ENCODE results near the gene ITCH. TPM values are rescaled to one million over a fixed set of nuclear protein-coding genes. Genes with fewer than 3 reads are reported as not detected.
"Not testable (repeated sequence)": the region's sequence is repeated elsewhere in the genome, so short reads cannot be mapped to it uniquely, and the experiment has no call there.

Gene ITCH
- total RNA-seq, 1 experiment from 2014 or later = 63.9 TPM

DNA sequence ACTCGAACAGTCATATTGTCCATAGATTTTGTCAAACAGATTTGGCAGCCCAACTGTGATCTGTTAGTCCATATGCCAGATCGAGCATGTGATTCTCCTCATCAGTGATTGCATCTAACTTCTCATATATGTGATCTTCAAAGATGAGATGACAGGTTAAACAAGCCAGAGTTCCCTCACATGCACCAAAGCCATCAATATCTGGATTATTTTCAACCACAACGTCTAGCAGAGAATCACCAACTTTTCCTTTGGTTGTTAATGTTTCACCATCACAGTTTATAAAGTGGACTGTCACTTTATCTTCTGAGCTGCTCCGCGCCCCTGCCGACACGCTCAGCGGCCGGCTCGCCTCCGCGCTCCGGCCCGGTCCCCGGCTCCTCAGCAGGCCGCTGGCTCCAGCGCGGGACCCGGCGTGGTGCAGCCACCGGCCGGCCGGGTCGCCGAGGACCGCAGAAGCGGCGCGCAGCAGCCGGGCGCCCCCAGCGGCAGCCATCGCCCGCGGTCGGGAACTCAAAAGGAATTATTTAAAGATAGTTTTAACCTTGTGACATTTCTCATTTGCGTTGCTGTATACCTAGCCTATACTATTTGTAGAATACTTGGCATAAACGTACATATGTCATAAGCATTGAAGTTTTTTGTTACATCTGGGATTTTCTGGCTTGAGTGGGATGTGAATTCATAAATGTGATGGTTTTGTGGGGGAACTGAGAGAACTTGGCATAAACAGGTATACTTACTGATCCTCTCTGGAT is 113.1 kb downstream of the ITCH start:
- no peak for TF ChIP-seq POLR2AphosphoS5 (IDR thresholded peaks at IDR 0.05; ENCODE audit: low read depth, low read length)
- TF ChIP-seq REST (IDR thresholded peaks at IDR 0.05; ENCODE audit: insufficient read depth in 1 of 2, low read depth in 2 of 2, low read length in 1 of 2) = no peak
- TF ChIP-seq TCF7L2 (IDR thresholded peaks at IDR 0.05; ENCODE audit: low read depth, low read length) = no peak
- no peak for TF ChIP-seq SIN3A (IDR thresholded peaks at IDR 0.05; ENCODE audit: borderline replicate concordance, insufficient read depth, low read depth, low read length)
- no peak for TF ChIP-seq CTCF (IDR thresholded peaks at IDR 0.05)
- no peak overlapping the region for H3K4me3 ChIP-seq (ENCODE audit: low read depth in 2 of 2, low read length in 2 of 2)
- ATAC-seq = no peak
- intact Hi-C loops (cut with micrococcal nuclease; ENCODE audit: unreplicated experiment) (no loop called here), in situ Hi-C loops (cut with HindIII; ENCODE audit: low pct_unique_long_range_greater_than_20kb, low sequenced_read_pairs) (no loop called here)
- H3K27me3 ChIP-seq (ENCODE audit: control insufficient read depth, insufficient read depth, low read length) = no peaks in the 10 kb centered on the region
- no peak overlapping the region for H3K27ac ChIP-seq (ENCODE audit: low read length)
- POLR2A ChIA-PET = no interaction called here
- no peak for DNase-seq (ENCODE audit: low read depth, low spot score)
- no peaks in the 10 kb centered on the region for H3K9me3 ChIP-seq (ENCODE audit: control insufficient read depth, insufficient read depth, low read depth, low read length)
- H3K4me1 ChIP-seq (ENCODE audit: control insufficient read depth, insufficient read depth, low read length) = no peaks in the 10 kb centered on the region
- BruUV-seq (replicated peaks) = no TSS peak
- peaks cover 36% of the 10 kb centered on the region for H3K36me3 ChIP-seq (ENCODE audit: control insufficient read depth, insufficient read depth, low read length)
- CTCF ChIA-PET = no interaction called here

DNA sequence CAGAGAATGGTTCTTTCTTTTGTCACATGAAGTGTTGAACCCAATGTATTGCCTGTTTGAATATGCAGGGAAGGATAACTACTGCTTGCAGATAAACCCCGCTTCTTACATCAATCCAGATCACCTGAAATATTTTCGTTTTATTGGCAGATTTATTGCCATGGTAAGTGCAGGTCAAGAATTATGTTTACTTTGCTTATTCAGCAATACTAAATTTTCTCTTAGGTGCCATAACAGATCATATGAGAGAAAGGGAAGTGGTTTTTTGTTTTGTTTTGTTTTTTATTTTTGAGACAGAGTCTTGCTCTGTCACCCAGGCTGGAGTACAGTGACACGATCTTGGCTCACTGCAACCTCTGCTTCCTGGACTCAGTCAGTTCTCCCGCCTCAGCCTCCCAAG is 116.6 kb downstream of the ITCH start:
- Histone ChIP-seq H3K4me3 (ENCODE audit: low read depth in 2 of 2, low read length in 2 of 2) (no peak overlapping the region), H3K9me3 (ENCODE audit: control insufficient read depth, insufficient read depth, low read depth, low read length) (no peaks in the 10 kb centered on the region), H3K27me3 (ENCODE audit: control insufficient read depth, insufficient read depth, low read length) (no peaks in the 10 kb centered on the region), H3K36me3 (ENCODE audit: control insufficient read depth, insufficient read depth, low read length) (peaks cover 35% of the 10 kb centered on the region), H3K4me1 (ENCODE audit: control insufficient read depth, insufficient read depth, low read length) (peaks cover 3% of the 10 kb centered on the region; the same call in 1 of the 2 replicates), H3K27ac (ENCODE audit: low read length) (no peak overlapping the region)
- BruUV-seq (replicated peaks) = no TSS peak
- ATAC-seq (no peak), DNase-seq (ENCODE audit: low read depth, low spot score) (no peak)
- POLR2A ChIA-PET = no interaction called here
- in situ Hi-C loops (cut with HindIII; ENCODE audit: low pct_unique_long_range_greater_than_20kb, low sequenced_read_pairs) (no loop called here), intact Hi-C loops (cut with micrococcal nuclease; ENCODE audit: unreplicated experiment) (no loop called here)
- no peak for TF ChIP-seq CTCF (IDR thresholded peaks at IDR 0.05)
- no peak for TF ChIP-seq TCF7L2 (IDR thresholded peaks at IDR 0.05; ENCODE audit: low read depth, low read length)
- no peak for TF ChIP-seq SIN3A (IDR thresholded peaks at IDR 0.05; ENCODE audit: borderline replicate concordance, insufficient read depth, low read depth, low read length)
- no peak for TF ChIP-seq POLR2AphosphoS5 (IDR thresholded peaks at IDR 0.05; ENCODE audit: low read depth, low read length)
- no peak for TF ChIP-seq REST (IDR thresholded peaks at IDR 0.05; ENCODE audit: insufficient read depth in 1 of 2, low read depth in 2 of 2, low read length in 1 of 2)
- CTCF ChIA-PET = no interaction called here

- CTCF ChIA-PET; ATAC-seq; in situ Hi-C loops (cut with HindIII; ENCODE audit: low pct_unique_long_range_greater_than_20kb, low sequenced_read_pairs): not testable (repeated sequence)
Measured at GRCh38 chr20:34482154-34482553, 119.1 kb downstream of the ITCH start.

More at GRCh38 chr20:34482154-34482553, 119.1 kb downstream of the ITCH start:
- intact Hi-C loops (cut with micrococcal nuclease; ENCODE audit: unreplicated experiment); H3K4me3 ChIP-seq (ENCODE audit: low read depth in 2 of 2, low read length in 2 of 2); H3K27me3 ChIP-seq (ENCODE audit: control insufficient read depth, insufficient read depth, low read length); H3K9me3 ChIP-seq (ENCODE audit: control insufficient read depth, insufficient read depth, low read depth, low read length); POLR2A ChIA-PET; DNase-seq (ENCODE audit: low read depth, low spot score); H3K27ac ChIP-seq (ENCODE audit: low read length): not testable (repeated sequence)
- peaks cover 12% of the 10 kb centered on the region; the same call in 1 of the 2 replicates for H3K4me1 ChIP-seq (ENCODE audit: control insufficient read depth, insufficient read depth, low read length)
- TSS peak; percentile 32 for BruUV-seq (replicated peaks)
- H3K36me3 ChIP-seq (ENCODE audit: control insufficient read depth, insufficient read depth, low read length) = peaks cover 34% of the 10 kb centered on the region
